Right ventricle myocardium superior (tissue), 1 donor: ENCODE results near the gene USP38. TPM values are rescaled to one million over a fixed set of nuclear protein-coding genes. Genes with fewer than 3 reads are reported as not detected.
"Not testable (repeated sequence)": the region's sequence is repeated elsewhere in the genome, so short reads cannot be mapped to it uniquely, and the experiment has no call there.

Experiments
- ATAC-seq: fragments of 200-7000 bp; cut with Tn5 transposase; one replicate; pipeline ENCODE4 v1.9.1; 2020; ENCODE audit warnings: mild to moderate bottlenecking; ENCODE audit not compliant: poor library complexity
- DNase-seq: peaks from one replicate; pipeline ENCODE4 v3.0.0-alpha.2; 2020
- intact Hi-C: fragments of 100-400 bp; cut with DNase I; formaldehyde crosslinking; loops from one replicate; pipeline ENCODE4 v1.11.2; 2022
- total RNA-seq: library from RNA; stranded (reverse); fragmentation: NEBNext Ultra II Directional; extraction: Animal tissue kit (Norgen Biotek cat#: 25700); gene quantifications from one replicate; pipeline ENCODE4 v1.2.1, GENCODE V29; 2021
- donor health status: DM: no; HTN: yes; CAD: no; lungs with severe emphysema.

The USP38 gene
- total RNA-seq, 1 donor from 2014 or later: 18.6 TPM

DNA sequence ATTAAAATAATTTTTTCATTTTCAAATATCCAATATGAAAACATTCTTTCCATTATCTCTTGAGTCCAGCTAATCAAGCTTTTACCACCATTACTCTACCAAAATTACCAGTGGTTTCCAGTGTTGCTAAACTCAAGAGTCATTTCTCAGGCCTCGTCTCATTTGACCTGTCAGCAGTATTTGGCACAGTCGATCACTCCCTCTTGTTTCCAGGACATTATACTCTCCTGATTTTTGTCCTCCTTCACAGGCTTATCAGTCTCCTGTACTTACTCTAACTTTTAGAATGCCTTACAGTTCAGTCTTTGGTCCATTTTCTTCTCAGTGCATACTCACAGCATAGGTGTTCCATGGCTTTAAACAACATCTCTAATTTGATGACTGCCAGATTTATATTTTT, 11.6 kb downstream of the USP38 start:
- intact Hi-C loops: no loop called here
- ATAC-seq (peak; percentile 77), DNase-seq (no peak)

DNA sequence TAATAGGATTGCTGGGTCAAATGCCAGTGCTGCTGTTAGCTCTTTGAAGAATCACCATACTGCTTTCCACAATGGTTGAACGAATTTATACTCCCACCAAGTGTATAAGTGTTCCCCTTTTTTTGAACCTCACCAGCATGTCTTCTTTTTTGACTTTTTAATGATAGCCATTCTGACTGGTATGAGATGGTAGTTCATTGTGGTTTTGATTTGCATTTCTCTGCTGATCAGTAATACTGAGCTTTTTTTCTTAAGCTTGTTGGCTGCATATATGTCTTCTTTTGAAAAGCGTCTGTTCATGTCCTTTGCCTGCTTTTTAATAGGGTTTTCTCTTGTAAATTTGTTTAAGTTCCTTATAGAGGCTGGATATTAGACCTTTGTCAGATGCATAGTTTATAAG, 14.8 kb downstream of the USP38 start:
- no peak for ATAC-seq
- no peak for DNase-seq
- intact Hi-C loops: no loop called here

DNA sequence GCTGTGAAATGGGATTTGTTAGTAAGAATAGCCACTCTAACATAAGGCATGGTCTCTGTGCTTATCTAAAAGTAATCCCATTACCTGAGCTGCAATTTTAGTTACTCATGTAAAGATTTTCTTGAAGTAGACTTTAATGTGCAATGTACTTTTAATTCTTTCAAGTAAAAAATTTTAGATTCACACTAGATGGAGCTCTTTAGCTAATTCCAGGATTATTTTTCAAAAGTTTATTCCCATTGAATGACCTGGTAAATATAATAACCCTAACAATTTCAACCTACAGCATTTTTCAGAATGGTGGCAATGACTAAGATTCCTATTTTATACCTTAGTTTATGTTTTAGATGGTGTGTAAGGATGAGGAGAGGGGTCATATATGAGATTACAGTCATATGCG, 18.1 kb downstream of the USP38 start:
- no peak for ATAC-seq
- intact Hi-C loops: loop anchor here (5.0 kb wide), 2 partner anchors 134 to 279 kb away; partner anchors contain the start of gene GAB1
- no peak for DNase-seq

- intact Hi-C loops: loop anchor here (5.0 kb wide), 2 partner anchors 134 to 279 kb away; partner anchors contain the start of gene GAB1
- no peak for ATAC-seq
- no peak for DNase-seq
Measured at GRCh38 chr4:143203577-143203976, 18.9 kb downstream of the USP38 start.

GRCh38 chr4:143207555-143207954, 22.8 kb downstream of the USP38 start:
- peak; percentile 75 for ATAC-seq
- intact Hi-C loops: no loop called here

DNA sequence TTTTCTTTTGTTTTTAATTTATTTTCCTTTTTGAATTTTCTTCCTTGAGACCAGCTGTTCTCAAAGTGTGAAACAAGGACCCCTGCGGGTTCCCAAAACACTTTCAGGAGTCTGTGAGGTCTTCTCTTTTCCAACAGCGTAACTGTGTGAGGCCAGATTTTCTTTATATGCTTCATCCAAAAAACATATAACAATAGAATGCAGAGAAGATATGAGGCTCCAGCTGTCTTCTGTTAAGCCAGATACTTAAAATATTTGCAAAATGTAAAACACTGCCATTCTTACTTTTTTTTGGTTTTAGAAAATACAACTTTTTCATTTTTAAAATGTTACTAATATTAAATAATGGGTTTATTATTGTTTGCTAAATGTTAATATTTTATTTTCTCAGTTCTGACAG, 27.8 kb downstream of the USP38 start:
- no peak for DNase-seq
- ATAC-seq: no peak
- intact Hi-C loops: no loop called here

More at GRCh38 chr4:143207555-143207954, 22.8 kb downstream of the USP38 start:
- DNase-seq: no peak

- intact Hi-C loops: no loop called here
- peak; percentile 59 for ATAC-seq
- DNase-seq: no peak
Measured at GRCh38 chr4:143215873-143216272, 31.2 kb downstream of the USP38 start.

GRCh38 chr4:143224255-143224654, 39.5 kb downstream of the USP38 start:
- intact Hi-C loops: no loop called here
- ATAC-seq: peak; percentile 91
- DNase-seq: no peak

DNA sequence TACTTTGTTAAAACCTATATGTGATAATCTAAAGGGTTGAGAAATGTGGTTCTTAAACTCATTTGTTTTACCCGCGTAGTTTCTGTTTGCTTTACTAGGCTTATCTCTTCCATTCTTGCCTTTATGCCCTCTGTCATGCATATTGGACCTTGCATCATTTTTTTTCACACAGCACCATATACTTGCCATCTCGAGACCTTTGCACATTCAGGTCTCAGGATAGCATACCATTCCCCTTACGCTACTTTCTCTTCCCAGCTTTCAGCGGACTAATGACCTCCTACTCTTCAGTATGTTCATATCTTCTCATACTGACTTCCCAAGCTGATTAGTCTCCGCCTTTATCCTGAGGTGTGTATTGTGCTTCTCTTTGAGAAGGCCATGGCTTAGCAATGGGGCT, 40.5 kb downstream of the USP38 start:
- DNase-seq (no peak), ATAC-seq (no peak)
- intact Hi-C loops: no loop called here

GRCh38 chr4:143230683-143231082, 46.0 kb downstream of the USP38 start:
- ATAC-seq (no peak), DNase-seq (no peak)
- intact Hi-C loops: no loop called here

- DNase-seq (no peak), ATAC-seq (no peak)
Measured at GRCh38 chr4:143232277-143232676, 47.6 kb downstream of the USP38 start.

GRCh38 chr4:143234153-143234552, 49.4 kb downstream of the USP38 start:
- DNase-seq: no peak
- ATAC-seq: no peak
- intact Hi-C loops: no loop called here

More at GRCh38 chr4:143232277-143232676, 47.6 kb downstream of the USP38 start:
- intact Hi-C loops: no loop called here

DNA sequence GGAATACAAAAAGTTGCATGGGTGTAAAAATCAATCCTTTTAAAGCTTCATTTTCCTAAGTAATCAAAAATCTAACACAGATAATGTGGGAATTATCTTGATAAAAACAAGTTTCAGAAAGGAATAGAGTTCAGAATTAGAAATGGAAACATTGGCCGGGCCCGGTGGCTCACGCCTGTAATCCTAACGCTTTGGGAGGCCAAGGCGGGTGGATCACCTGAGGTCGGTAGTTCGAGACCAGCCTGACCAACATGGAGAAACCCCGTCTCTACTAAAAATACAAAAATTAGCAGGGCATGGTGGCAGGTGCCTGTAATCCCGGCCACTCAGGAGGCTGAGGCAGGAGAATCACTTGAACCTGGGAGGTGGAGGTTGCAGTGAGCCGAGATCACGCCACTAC, 52.5 kb downstream of the USP38 start:
- DNase-seq, intact Hi-C loops, ATAC-seq: not testable (repeated sequence)

DNA sequence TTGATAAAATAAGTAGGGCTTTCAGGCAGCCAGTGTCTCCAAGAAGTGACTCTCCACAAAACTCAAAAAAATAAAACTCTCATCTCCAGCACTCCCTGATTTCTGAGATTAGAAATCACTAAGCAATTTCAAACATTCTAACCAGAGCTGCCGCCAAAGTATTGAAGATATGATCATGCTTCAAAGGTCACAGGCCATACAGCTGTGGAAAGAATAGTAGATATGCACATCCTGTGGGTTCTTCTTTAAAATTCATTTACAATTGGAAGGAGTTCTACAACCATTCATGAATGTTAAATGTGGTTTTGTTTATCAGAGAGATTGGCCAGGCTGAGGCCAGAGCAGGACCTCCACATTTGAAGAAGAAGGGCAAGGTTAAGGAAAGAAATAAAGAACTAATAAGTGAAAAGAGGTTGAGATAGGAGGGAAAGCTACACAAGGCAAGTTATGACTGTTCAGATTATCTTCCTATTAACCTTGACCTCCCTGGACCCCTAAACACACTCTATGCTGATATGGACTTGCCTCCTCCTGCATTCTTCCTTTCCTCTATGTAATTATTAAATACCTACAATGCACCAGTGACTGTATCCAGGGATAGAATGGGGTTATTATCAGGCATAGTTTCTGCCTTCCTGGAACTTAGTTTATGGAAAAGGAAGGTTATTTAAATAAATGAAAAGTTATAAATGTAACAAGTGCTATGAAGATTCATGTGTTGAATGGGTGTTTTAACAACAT, 56.4 kb downstream of the USP38 start:
- ATAC-seq (no peak), DNase-seq (no peak)
- intact Hi-C loops: no loop called here

GRCh38 chr4:143241892-143242291, 57.2 kb downstream of the USP38 start:
- DNase-seq: no peak
- no peak for ATAC-seq
- intact Hi-C loops: no loop called here

DNA sequence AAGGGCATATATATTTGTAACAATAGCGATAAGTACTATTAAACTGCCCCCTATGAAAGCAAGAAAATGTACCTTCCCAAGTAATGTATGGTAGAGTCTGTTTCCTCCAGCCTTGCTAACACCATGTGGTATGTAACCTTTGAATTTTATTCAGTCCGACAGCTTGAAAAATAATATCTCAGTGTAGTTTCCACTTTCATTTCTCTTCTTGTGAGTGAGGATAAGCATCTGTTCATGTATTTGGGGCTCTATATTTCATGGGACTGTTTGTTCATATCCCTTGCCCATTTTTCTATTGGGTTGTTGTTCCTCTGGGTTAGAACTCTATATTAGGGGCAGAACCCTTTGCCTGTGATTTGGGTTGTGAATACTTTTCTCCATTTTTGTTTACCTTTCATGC, 58.3 kb downstream of the USP38 start:
- intact Hi-C loops: no loop called here
- DNase-seq (no peak), ATAC-seq (no peak)

GRCh38 chr4:143246977-143247376, 62.3 kb downstream of the USP38 start:
- ATAC-seq (no peak), DNase-seq (no peak)
- intact Hi-C loops: no loop called here

DNA sequence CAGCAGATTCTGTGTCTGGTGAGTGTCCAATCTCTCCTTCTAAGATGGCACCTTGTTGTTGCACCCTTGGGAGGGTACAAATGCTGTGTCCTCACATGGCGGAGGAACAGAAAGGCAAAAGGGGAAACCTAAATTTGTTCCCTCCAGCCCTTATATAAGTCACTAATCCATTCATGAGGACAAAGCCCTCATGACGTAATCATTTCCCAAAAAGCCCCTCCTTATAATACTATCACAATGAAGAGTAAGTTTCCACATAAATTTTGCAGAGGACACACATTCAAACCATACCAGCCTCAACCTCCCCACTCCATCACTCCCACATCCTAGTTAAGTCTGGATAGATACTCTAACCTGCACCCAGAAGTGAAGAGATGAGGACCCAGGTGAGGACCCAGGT, 63.1 kb downstream of the USP38 start:
- no peak for ATAC-seq
- DNase-seq: no peak
- intact Hi-C loops: no loop called here

DNA sequence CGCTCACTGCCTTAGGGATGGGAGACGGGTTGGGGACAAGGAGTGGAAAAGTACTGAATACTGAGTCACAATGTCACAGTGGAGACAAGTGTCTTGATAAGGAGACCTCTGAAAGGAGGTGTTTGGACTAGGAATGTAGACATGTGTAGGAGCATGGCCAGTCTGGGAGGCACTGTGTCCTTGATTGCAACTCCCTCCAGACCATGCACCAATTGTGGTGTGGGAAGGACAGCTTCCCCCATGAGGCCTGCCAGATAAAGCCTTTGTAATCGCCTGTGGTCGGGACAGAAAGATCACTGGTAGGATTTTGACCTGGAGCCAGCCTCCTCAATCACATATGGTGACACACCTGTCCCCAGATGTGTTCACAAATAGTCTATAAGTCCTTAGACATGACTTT, 64.1 kb downstream of the USP38 start:
- ATAC-seq: no peak
- intact Hi-C loops: no loop called here
- DNase-seq: no peak

DNA sequence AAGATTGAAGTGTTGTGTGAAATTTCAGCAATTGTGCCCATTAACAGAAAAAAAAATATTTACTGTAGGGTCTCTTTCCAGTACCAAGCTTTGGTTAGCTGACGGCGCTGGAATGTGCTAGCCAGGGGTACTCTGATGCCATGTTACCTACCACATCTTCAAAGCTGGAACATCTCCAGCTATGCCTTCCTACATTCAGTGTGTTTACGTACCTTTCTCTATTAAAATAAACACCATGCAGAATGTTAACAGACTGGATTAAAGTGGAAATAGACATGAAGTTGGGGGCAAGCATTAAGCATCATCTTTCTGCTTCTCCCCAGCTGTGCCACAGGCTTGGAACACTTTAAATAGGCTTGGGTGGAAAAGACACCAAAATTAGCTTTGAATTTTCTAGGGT, 65.9 kb downstream of the USP38 start:
- DNase-seq: no peak
- ATAC-seq: no peak
- intact Hi-C loops: no loop called here

- intact Hi-C loops: no loop called here
- DNase-seq (no peak), ATAC-seq (no peak)
Measured at GRCh38 chr4:143251348-143251747, 66.6 kb downstream of the USP38 start.
